Left lung (tissue), 10 donors: ENCODE data around the gene GLIPR2. TPM values are rescaled to one million over a fixed set of nuclear protein-coding genes. Genes with fewer than 3 reads are reported as not detected.

Experiments
- ATAC-seq: fragments of 200-7000 bp; cut with Tn5 transposase; one replicate; pipeline ENCODE4 v1.9.1; 2020; ENCODE audit warnings: moderate library complexity
- DNase-seq, 4 donors: peaks; one replicate each; pipeline ENCODE4 v3.0.0-alpha.2; 2013 to 2020
- H3K27ac ChIP-seq, 2 donors: fragments of 200-600 bp; sonication (generic) in 1 of 2; one replicate each; pipeline versions ENCODE4 v1.5.0 to v1.8.0; 2020 to 2021
- H3K27me3 ChIP-seq, 2 donors: fragments of 200-600 bp; sonication (generic) in 1 of 2; one replicate each; pipeline versions ENCODE4 v1.5.0 to v1.8.0; 2020 to 2021
- H3K36me3 ChIP-seq, 2 donors: fragments of 200-600 bp; sonication (generic) in 1 of 2; one replicate each; pipeline versions ENCODE4 v1.5.0 to v1.8.0; 2020 to 2021
- H3K4me1 ChIP-seq, 2 donors: fragments of 200-600 bp; one replicate each; pipeline ENCODE4 v1.8.0; 2021
- H3K4me3 ChIP-seq, 2 donors: fragments of 200-600 bp; sonication (generic) in 1 of 2; one replicate each; pipeline versions ENCODE4 v1.5.0 to v1.8.0; 2020 to 2021; ENCODE audit warnings: mild to moderate bottlenecking in 1 of 2
- H3K9me3 ChIP-seq, 2 donors: fragments of 200-600 bp; sonication (generic) in 1 of 2; one replicate each; pipeline versions ENCODE4 v1.5.0 to v1.8.0; 2020 to 2021
- intact Hi-C, 2 donors: fragments of 100-400 bp; cut with DNase I; formaldehyde crosslinking; loops; one replicate each; pipeline versions ENCODE4 v1.11.2 to v1.14.2; 2022
- polyA plus RNA-seq, 6 donors: library from polyadenylated mRNA; unstranded; fragments of 120-200 nt; gene quantifications; one replicate each; pipeline ENCODE4 v1.2.1, GENCODE V29; 2013; ENCODE audit not compliant: insufficient read length in 6 of 6
- total RNA-seq, 2 donors: library from RNA; stranded (reverse); fragmentation: NEBNext Ultra II Directional; extraction: Animal tissue kit (Norgen Biotek cat#: 25700); gene quantifications; one replicate each; pipeline ENCODE4 v1.2.1, GENCODE V29; 2021
- TF ChIP-seq, protein P1 (sequence below), 2 donors: fragments of 200-600 bp; sonication (generic) in 1 of 2; IDR thresholded peaks; one replicate each; pipeline versions ENCODE4 v1.5.0 to v1.8.0; 2021; ENCODE audit warnings: antibody characterized with exemption in 2 of 2
- donor health status: DM: no; HTN: yes; CAD: no.
- donor health status: DM: no; HTN: no; CAD: no.

Gene GLIPR2
- total and polyA plus RNA-seq, 8 donors = 33.0 to 94.5 (median 35.8) TPM

DNA sequence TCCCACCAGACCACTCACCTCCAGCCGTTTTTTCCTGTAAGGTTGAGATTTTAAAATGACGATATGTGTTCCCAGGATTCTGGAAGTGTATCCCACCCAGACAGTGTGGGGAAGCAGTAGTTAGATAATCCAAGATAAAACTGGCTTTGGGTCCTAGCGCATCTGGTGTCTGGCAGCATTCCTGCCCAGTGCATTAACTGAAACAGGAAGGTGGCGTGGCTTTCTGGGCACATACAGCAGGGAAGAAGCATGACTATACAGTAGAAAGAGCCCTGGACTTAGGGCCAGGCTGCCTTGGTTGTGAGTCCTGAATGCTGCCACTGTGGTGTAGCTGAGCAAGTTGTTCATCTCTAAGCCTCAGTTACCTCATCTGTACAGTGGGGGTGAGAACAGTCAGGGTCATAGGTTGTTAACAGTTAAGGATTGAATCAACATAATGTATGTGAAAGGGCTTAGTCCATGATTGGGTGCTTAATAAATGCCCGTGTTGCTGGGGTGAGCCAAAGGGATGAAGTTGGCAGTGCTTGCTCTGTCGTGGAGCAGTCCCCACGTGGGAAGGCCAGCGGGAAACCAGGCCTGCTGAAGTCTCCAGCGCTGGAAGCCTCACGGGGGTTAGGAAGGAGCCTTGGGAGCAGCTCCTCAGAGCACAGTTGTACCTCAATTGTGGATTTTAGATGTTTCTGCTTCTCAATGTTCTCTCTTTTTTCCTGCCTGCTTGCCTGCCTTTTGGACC lies 72.2 kb downstream of the GLIPR2 start:
- Histone ChIP-seq H3K27me3 (no peaks in the 10 kb centered on the region), H3K9me3 (no peaks in the 10 kb centered on the region), H3K27ac (peak overlapping the region in 1 of 2 donors; percentile 13), H3K4me1 (peaks cover 7 to 42% of the 10 kb centered on the region in 2 donors), H3K4me3 (no peak overlapping the region), H3K36me3 (peaks cover 0 to 99% of the 10 kb centered on the region in 2 donors)
- TF ChIP-seq, protein P1, sequence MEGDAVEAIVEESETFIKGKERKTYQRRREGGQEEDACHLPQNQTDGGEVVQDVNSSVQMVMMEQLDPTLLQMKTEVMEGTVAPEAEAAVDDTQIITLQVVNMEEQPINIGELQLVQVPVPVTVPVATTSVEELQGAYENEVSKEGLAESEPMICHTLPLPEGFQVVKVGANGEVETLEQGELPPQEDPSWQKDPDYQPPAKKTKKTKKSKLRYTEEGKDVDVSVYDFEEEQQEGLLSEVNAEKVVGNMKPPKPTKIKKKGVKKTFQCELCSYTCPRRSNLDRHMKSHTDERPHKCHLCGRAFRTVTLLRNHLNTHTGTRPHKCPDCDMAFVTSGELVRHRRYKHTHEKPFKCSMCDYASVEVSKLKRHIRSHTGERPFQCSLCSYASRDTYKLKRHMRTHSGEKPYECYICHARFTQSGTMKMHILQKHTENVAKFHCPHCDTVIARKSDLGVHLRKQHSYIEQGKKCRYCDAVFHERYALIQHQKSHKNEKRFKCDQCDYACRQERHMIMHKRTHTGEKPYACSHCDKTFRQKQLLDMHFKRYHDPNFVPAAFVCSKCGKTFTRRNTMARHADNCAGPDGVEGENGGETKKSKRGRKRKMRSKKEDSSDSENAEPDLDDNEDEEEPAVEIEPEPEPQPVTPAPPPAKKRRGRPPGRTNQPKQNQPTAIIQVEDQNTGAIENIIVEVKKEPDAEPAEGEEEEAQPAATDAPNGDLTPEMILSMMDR (IDR thresholded peaks at IDR 0.05) = no peak
- intact Hi-C loops = no loop called here
- no peak for DNase-seq
- no peak for ATAC-seq

DNA sequence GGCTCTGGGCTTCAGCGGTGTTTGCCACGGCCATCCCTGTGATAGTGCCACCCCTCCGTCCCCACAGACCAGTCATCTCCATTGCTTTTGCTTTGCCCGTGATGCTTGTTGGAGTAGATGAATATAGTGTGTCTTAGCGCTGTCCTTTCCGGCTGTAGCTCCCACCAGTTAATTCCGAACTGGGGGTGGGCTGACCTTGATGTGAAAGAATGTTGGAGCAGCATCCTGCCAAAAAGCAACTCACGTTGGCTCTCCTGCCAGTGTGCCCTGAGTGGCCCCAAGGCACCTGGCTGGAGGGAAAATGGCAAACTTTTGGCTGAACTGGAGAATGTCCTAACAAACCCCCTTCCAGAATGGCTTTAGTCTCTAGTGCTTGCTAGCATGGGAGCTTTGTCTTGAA lies 74.2 kb downstream of the GLIPR2 start:
- ATAC-seq (no peak), DNase-seq (no peak)
- Histone ChIP-seq H3K27me3 (no peaks in the 10 kb centered on the region), H3K27ac (no peak overlapping the region), H3K4me1 (peaks cover 7 to 46% of the 10 kb centered on the region in 2 donors), H3K36me3 (peaks cover 0 to 97% of the 10 kb centered on the region in 2 donors), H3K4me3 (no peak overlapping the region), H3K9me3 (no peaks in the 10 kb centered on the region)
- intact Hi-C loops = no loop called here
- TF ChIP-seq, protein P1 (IDR thresholded peaks at IDR 0.05) = no peak

DNA sequence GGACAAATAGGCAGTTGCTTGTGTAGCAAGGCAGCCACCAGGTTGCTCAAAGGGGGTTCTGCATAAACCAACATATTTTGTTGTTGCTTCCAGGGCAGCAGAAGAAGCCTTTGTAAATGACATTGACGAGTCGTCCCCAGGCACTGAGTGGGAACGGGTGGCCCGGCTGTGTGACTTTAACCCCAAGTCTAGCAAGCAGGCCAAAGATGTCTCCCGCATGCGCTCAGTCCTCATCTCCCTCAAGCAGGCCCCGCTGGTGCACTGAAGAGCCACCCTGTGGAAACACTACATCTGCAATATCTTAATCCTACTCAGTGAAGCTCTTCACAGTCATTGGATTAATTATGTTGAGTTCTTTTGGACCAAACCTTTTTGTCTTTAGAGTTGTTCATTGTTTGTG lies 75.0 kb downstream of the GLIPR2 start:
- TF ChIP-seq, protein P1 (IDR thresholded peaks at IDR 0.05) = no peak
- DNase-seq (no peak), ATAC-seq (no peak)
- Histone ChIP-seq H3K27me3 (no peaks in the 10 kb centered on the region), H3K27ac (peak overlapping the region in 1 of 2 donors; percentile 35), H3K4me3 (no peak overlapping the region), H3K9me3 (no peaks in the 10 kb centered on the region), H3K36me3 (peaks cover 0 to 91% of the 10 kb centered on the region in 2 donors), H3K4me1 (peaks cover 7 to 41% of the 10 kb centered on the region in 2 donors)
- intact Hi-C loops = no loop called here

DNA sequence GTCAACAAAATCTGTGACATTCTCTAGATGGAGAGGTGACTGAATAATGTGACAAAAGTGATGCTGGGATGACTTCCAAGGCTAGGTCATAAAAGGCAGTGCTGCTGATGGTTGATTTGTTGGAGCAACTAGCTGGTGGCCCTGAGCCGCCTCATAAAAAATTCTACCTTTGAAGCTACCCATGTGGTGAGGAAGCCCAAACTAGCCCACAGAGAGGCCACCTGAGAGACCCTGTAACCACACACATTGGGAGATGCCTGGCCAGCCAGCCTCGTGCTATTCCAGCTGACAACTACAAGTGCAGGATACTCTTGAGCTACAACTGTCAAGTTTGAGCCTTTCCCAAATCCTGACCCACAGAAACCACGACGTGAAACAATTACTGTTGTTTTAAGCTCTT lies 76.9 kb downstream of the GLIPR2 start:
- H3K27me3 ChIP-seq = no peaks in the 10 kb centered on the region
- no peak for ATAC-seq
- no peak overlapping the region for H3K4me3 ChIP-seq
- TF ChIP-seq, protein P1 (IDR thresholded peaks at IDR 0.05) = no peak
- peaks cover 0 to 92% of the 10 kb centered on the region in 2 donors for H3K36me3 ChIP-seq
- DNase-seq = no peak
- H3K9me3 ChIP-seq = no peaks in the 10 kb centered on the region
- intact Hi-C loops = no loop called here
- H3K4me1 ChIP-seq = peaks cover 0 to 24% of the 10 kb centered on the region in 2 donors
- no peak overlapping the region for H3K27ac ChIP-seq

Other genes starting within 250 kb of the GLIPR2 start
- gene HRCT1, start 230.5 kb upstream of the GLIPR2 start, total RNA-seq = 1 to 10 TPM; 3.1 TPM
- under 1 TPM in 5 of 6 donors, not detected in 1; 0.29 to 0.80 (median 0.55) TPM for gene HRCT1, start 230.5 kb upstream of the GLIPR2 start, polyA plus RNA-seq
- gene SPAAR, start 227.2 kb upstream of the GLIPR2 start, total RNA-seq = 1 to 10 TPM; 5.4 to 6.8 TPM
- 1 to 10 TPM; 2.9 to 4.2 (median 3.4) TPM for gene SPAAR, start 227.2 kb upstream of the GLIPR2 start, polyA plus RNA-seq
- under 1 TPM in 1 of 2 donors, not detected in 1; 0.32 TPM for gene OR2S2, start 178.6 kb upstream of the GLIPR2 start, total RNA-seq
- gene OR2S2, start 178.6 kb upstream of the GLIPR2 start, polyA plus RNA-seq = not detected
- 10 to 100 TPM; 18.5 to 20.7 TPM for gene RECK, start 99.8 kb upstream of the GLIPR2 start, total RNA-seq
- 10 to 100 TPM; 22.0 to 23.7 (median 23.0) TPM for gene RECK, start 99.8 kb upstream of the GLIPR2 start, polyA plus RNA-seq
- 1 to 10 TPM in 1 of 2 donors, under 1 TPM in 1; 0.67 to 1.5 TPM for gene CCIN, start 32.7 kb downstream of the GLIPR2 start, total RNA-seq
- under 1 TPM in 4 of 6 donors, not detected in 2; 0.13 to 0.21 (median 0.14) TPM for gene CCIN, start 32.7 kb downstream of the GLIPR2 start, polyA plus RNA-seq
- gene CLTA, start 54.2 kb downstream of the GLIPR2 start, total RNA-seq = 100 to 1,000 TPM; 199 to 219 TPM
- 100 to 1,000 TPM; 210 to 237 (median 223) TPM for gene CLTA, start 54.2 kb downstream of the GLIPR2 start, polyA plus RNA-seq
- gene GNE, start 121.7 kb downstream of the GLIPR2 start, total RNA-seq = 10 to 100 TPM; 15.7 to 17.3 TPM
- 10 to 100 TPM; 19.5 to 21.3 (median 20.2) TPM for gene GNE, start 121.7 kb downstream of the GLIPR2 start, polyA plus RNA-seq